Endothelial cell (in vitro differentiated cells): ENCODE results near the gene IL17RB. TPM values are rescaled to one million over a fixed set of nuclear protein-coding genes. Genes with fewer than 3 reads are reported as not detected.

Source experiments
- DNase-seq: peaks from one replicate; pipeline ENCODE4 v3.0.0; 2021; ENCODE audit warnings: low spot score
- H3K27ac Mint-ChIP-seq: one replicate; pipeline ENCODE4 v1.8.0; 2021; ENCODE audit warnings: mixed read lengths, inconsistent platforms; ENCODE audit not compliant: unreplicated experiment
- H3K27me3 Mint-ChIP-seq: one replicate; pipeline ENCODE4 v1.8.0; 2021; ENCODE audit warnings: mild to moderate bottlenecking, moderate library complexity, mixed read lengths, inconsistent platforms; ENCODE audit not compliant: unreplicated experiment
- H3K36me3 Mint-ChIP-seq: one replicate; pipeline ENCODE4 v1.8.0; 2021; ENCODE audit warnings: mild to moderate bottlenecking, low read depth, mixed read lengths, inconsistent platforms; ENCODE audit not compliant: unreplicated experiment
- H3K4me1 Mint-ChIP-seq: one replicate; pipeline ENCODE4 v1.8.0; 2021; ENCODE audit warnings: mild to moderate bottlenecking, mixed read lengths, inconsistent platforms; ENCODE audit not compliant: unreplicated experiment
- H3K4me3 Mint-ChIP-seq: one replicate; pipeline ENCODE4 v1.8.0; 2021; ENCODE audit warnings: mild to moderate bottlenecking, mixed read lengths, inconsistent platforms; ENCODE audit not compliant: unreplicated experiment
- H3K9me3 Mint-ChIP-seq: one replicate; pipeline ENCODE4 v1.8.0; 2021; ENCODE audit warnings: mixed read lengths, inconsistent platforms; ENCODE audit not compliant: unreplicated experiment
- CTCF ChIP-seq: fragments of 200-600 bp; sonication (generic); IDR thresholded peaks from one replicate; pipeline ENCODE4 v1.5.0; 2021; ENCODE audit warnings: antibody characterized with exemption; ENCODE audit not compliant: unreplicated experiment
- total RNA-seq: library from RNA; stranded (reverse); fragmentation: NEBNext Ultra II Directional; extraction: Animal tissue kit (Norgen Biotek cat#: 25700); gene quantifications from one replicate; pipeline ENCODE4 v1.2.1, GENCODE V29; 2021; ENCODE audit not compliant: unreplicated experiment

Gene IL17RB
- total RNA-seq, 1 donor from 2014 or later, result 0.33 TPM

GRCh38 chr3:53804697-53805462, 41.5 kb upstream of the IL17RB start:
- Mint-ChIP-seq H3K27me3 (peaks cover 9% of the 10 kb centered on the region), H3K4me1 (no peaks in the 10 kb centered on the region), H3K27ac (no peak overlapping the region), H3K4me3 (no peak overlapping the region), H3K36me3 (peaks cover 59% of the 10 kb centered on the region), H3K9me3 (no peaks in the 10 kb centered on the region)
- no peak for DNase-seq
- no peak for TF ChIP-seq CTCF

- Mint-ChIP-seq H3K4me3 (no peak overlapping the region), H3K27ac (no peak overlapping the region), H3K36me3 (peaks cover 63% of the 10 kb centered on the region), H3K4me1 (no peaks in the 10 kb centered on the region), H3K9me3 (no peaks in the 10 kb centered on the region), H3K27me3 (peaks cover 9% of the 10 kb centered on the region)
- no peak for TF ChIP-seq CTCF
- no peak for DNase-seq
These were observed 40.8 kb upstream of the IL17RB start for GRCh38 chr3:53805463-53806159.

- Mint-ChIP-seq H3K27me3 (peaks cover 9% of the 10 kb centered on the region), H3K4me1 (no peaks in the 10 kb centered on the region), H3K9me3 (no peaks in the 10 kb centered on the region), H3K4me3 (no peak overlapping the region), H3K36me3 (peaks cover 61% of the 10 kb centered on the region), H3K27ac (no peak overlapping the region)
- no peak for TF ChIP-seq CTCF
- DNase-seq, result no peak
These were observed 39.9 kb upstream of the IL17RB start for GRCh38 chr3:53806182-53807116.

GRCh38 chr3:53807117-53807810, 39.1 kb upstream of the IL17RB start:
- Mint-ChIP-seq H3K36me3 (peaks cover 56% of the 10 kb centered on the region), H3K9me3 (no peaks in the 10 kb centered on the region), H3K4me1 (no peaks in the 10 kb centered on the region), H3K4me3 (no peak overlapping the region), H3K27me3 (peaks cover 6% of the 10 kb centered on the region), H3K27ac (no peak overlapping the region)
- no peak for DNase-seq
- no peak for TF ChIP-seq CTCF
